IPS-18c (cell line): ENCODE data around the gene FGD3.
"Not testable (repeated sequence)": the region's sequence is repeated elsewhere in the genome, so short reads cannot be mapped to it uniquely, and the experiment has no call there.

Source experiments
- H3K4me3 ChIP-seq: 2 replicates; pipeline ENCODE4 v1.7.0; 2013; ENCODE audit warnings: low read depth, mild to moderate bottlenecking, low read length, moderate library complexity; ENCODE audit not compliant: insufficient read depth
- H3K9me3 ChIP-seq: one replicate; pipeline ENCODE4 v1.6.1; 2013; ENCODE audit warnings: mild to moderate bottlenecking, low read length, moderate library complexity; ENCODE audit not compliant: control insufficient read depth, insufficient read depth

FGD3 gene

DNA sequence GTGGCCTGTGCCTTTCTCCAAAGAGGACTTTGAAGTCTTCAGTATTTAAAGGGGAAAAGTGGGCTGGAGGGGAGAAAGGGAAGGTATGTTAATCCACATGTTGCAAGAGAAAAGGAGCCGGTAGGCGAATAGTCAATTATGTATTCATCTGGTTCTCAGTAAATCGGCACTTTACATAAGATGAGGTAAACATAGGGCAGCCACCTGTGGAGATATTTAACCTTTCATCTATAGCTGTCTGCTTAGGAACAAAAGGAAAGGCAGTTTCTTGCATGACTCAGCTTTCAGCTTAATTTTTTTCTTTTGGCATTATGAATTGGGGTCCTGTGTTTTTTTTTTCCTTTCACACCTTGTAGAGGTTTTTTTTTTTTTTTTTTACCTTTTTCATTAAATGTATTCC, 42.2 kb downstream of the FGD3 start:
- Histone ChIP-seq H3K9me3 (peaks cover 16% of the 10 kb centered on the region), H3K4me3 (no peak overlapping the region)

DNA sequence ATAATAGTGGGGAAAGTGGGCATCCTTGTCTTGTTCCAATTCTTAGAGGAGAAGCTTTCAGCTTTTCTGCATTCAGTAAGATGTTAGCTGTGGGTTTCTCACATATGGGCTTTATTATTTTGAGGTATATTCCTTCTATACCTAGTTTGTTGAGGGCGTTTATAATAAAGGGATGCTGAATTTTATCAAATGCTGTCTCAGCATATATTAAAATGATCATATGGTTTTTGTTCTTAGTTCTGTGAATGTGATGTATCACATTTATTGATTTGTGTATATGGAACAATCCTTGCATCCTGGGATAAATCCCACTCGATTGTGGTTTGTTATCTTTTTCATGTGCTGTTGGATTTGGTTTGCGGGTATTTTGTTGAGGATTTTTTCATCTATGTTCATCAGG, 43.1 kb downstream of the FGD3 start:
- peaks cover 7% of the 10 kb centered on the region for H3K9me3 ChIP-seq
- H3K4me3 ChIP-seq, result no peak overlapping the region

- Histone ChIP-seq H3K4me3 (no peak overlapping the region), H3K9me3 (peaks cover 7% of the 10 kb centered on the region)
These were observed 45.2 kb downstream of the FGD3 start for GRCh38 chr9:92992549-92992948.

- H3K9me3 ChIP-seq, H3K4me3 ChIP-seq: not testable (repeated sequence)
These were observed 51.5 kb downstream of the FGD3 start for GRCh38 chr9:92998871-92999270.

DNA sequence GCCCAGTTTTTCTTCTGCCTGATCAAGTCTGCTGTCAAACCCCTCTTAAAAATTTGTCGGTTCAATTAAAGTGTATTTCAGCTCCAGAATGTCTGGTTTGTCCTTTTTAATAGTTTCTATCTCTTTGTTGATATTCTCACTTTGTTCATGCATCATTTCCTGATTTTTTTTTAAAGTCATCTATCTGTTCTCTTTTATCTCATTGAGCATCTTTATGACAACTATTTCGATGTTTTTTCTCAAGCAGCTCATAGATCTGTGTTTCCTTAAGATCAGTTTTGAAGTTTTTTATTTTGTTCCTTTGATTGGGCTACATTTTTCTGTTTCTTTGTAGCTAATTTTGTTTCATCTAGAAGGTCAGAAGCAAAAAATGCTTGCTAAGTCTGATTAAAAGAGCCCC, 53.7 kb downstream of the FGD3 start:
- Histone ChIP-seq H3K4me3 (no peak overlapping the region), H3K9me3 (peaks cover 2% of the 10 kb centered on the region)

- Histone ChIP-seq H3K9me3 (peaks cover 2% of the 10 kb centered on the region), H3K4me3 (no peak overlapping the region)
These were observed 55.4 kb downstream of the FGD3 start for GRCh38 chr9:93002700-93003099.

GRCh38 chr9:93003552-93004407, 56.5 kb downstream of the FGD3 start:
- Histone ChIP-seq H3K4me3 (no peak overlapping the region), H3K9me3 (peaks cover 2% of the 10 kb centered on the region)

DNA sequence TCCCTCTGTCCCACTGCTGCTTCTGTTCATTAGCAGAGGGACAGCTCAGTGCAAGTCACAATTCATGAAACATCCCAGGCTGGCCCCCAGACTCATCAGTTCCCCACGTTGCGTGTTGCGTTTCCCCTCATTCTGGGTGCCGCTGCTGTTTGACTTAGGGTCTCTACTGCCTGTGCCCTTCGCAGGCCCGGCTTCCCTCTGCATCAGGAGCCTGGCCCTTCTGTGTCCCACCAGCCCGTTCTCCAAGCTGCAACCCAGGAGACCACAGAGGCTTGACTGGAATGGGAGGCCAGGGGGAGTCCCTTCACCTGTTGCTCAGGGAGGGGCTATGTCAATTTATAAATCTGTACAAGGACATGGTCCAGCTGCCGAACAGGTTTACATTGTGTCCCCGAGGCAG, 57.2 kb downstream of the FGD3 start:
- no peak overlapping the region; the same call in 1 of the 2 replicates for H3K4me3 ChIP-seq
- H3K9me3 ChIP-seq, result no peaks in the 10 kb centered on the region

GRCh38 chr9:93005876-93006275, 58.6 kb downstream of the FGD3 start:
- H3K4me3 ChIP-seq, result no peak overlapping the region
- no peaks in the 10 kb centered on the region for H3K9me3 ChIP-seq

DNA sequence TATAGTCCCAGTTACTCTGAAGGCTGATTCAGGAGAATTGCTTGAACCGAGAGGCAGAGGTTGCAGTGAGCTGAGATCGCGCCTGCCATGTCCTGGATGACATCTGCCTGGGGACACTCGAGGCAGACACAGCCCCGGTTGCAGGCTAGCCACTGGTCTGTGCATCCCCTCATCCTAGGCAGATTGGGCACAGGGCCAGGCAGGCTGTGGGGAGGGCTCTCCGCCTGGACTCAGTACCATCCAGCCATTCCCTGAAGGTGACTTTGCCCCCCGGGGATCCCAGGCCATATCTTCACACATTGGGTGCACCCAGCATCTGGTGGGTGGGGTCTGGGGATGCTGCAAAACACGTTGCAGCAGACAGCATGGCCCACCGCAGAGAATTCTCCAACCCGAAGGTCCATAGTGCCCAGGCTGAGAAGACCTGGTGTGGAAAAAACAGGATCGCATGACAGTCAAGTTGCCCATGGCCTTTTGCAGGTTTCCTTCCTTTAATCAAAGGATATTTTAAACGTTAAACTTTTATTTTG, 60.3 kb downstream of the FGD3 start:
- Histone ChIP-seq H3K4me3 (no peak overlapping the region), H3K9me3 (no peaks in the 10 kb centered on the region)

- H3K4me3 ChIP-seq, result no peak overlapping the region
- H3K9me3 ChIP-seq, result no peaks in the 10 kb centered on the region
These were observed 61.1 kb downstream of the FGD3 start for GRCh38 chr9:93008457-93008856.

GRCh38 chr9:93009337-93010015, 62.2 kb downstream of the FGD3 start:
- Histone ChIP-seq H3K9me3 (no peaks in the 10 kb centered on the region), H3K4me3 (no peak overlapping the region)

DNA sequence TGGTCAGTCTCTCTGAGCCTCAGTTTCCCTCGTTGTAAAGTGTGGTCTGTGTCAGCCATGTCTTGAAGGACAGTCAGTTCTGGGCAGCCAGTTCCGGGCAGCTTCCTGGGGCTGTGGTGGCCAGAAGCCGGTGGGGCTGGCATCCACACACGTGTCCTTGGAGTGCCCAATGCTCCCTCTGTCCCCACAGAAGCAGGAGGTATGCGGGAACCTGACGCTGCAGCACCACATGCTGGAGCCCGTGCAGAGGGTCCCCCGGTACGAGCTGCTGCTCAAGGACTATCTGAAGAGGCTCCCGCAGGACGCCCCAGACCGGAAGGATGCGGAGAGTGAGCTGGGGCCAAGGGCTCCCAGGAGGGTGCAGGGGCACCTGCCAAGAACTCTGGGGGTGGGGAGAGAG, 62.7 kb downstream of the FGD3 start:
- no peaks in the 10 kb centered on the region for H3K9me3 ChIP-seq
- no peak overlapping the region for H3K4me3 ChIP-seq

DNA sequence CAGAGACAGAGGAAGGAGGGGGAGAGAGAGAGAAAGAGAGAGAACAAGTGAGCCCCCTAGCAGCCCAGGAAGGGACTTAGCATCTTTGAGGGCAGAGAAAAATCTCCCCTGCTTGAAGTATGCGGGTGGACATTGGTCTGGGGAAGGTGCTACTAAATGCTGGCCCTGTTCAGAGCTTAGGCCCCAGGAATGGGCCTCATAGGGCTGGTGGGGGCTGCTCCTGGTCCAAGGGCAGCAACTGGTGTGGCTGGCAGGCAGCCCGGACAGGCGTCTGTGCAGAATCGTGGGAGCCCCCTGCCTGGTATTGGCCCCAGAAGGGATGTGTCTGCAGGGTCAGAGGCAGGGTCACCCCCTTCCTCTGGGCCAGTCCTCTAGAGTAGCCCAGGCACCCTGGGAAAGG, 63.4 kb downstream of the FGD3 start:
- H3K4me3 ChIP-seq, result no peak overlapping the region

GRCh38 chr9:93011114-93011513, 63.8 kb downstream of the FGD3 start:
- Histone ChIP-seq H3K4me3 (no peak overlapping the region), H3K9me3 (no peaks in the 10 kb centered on the region)

More for the DNA sequence above, 63.4 kb downstream of the FGD3 start:
- H3K9me3 ChIP-seq, result no peaks in the 10 kb centered on the region

DNA sequence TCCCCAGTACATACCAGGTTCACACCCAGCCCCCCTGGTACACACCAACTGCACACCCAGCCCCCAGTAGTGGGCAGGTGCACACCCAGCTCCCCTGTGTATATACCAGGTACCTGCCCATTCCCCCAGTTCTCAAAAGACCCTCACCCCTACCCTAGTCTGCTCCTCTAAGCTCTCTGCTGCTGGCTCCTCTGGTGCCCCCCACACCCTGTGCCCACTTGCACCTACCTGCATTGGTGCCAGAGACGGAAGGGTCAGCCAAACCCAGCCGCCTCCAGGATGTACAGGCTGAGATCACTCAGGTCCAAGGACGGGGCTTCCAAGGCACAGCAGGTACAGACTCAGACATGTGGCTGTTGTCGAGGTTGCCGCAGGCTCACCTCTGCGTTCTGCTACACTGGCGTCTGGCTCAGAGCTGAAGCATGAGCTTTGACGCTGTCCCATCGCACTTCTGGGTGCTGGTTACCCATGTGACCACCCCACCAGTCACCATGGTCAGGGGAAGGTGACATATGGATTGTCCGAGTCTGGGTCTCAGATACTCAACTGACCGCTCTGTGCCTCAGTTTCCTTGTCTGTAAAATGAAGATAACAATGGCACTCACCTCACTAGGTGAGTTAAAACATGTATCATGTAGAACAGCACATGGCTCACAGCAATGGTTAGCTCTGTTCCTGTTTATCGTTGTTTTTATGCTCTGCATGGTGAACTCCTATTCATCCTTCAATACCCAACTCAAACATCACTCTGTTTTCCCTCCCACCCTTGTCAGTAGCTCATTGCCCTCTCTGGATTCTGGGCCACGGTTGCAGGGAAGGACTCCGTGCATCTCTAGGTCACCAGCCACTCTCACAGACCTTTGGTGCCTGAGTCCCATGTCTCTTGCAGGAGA, 65.9 kb downstream of the FGD3 start:
- H3K9me3 ChIP-seq, result no peaks in the 10 kb centered on the region
- no peak overlapping the region for H3K4me3 ChIP-seq

DNA sequence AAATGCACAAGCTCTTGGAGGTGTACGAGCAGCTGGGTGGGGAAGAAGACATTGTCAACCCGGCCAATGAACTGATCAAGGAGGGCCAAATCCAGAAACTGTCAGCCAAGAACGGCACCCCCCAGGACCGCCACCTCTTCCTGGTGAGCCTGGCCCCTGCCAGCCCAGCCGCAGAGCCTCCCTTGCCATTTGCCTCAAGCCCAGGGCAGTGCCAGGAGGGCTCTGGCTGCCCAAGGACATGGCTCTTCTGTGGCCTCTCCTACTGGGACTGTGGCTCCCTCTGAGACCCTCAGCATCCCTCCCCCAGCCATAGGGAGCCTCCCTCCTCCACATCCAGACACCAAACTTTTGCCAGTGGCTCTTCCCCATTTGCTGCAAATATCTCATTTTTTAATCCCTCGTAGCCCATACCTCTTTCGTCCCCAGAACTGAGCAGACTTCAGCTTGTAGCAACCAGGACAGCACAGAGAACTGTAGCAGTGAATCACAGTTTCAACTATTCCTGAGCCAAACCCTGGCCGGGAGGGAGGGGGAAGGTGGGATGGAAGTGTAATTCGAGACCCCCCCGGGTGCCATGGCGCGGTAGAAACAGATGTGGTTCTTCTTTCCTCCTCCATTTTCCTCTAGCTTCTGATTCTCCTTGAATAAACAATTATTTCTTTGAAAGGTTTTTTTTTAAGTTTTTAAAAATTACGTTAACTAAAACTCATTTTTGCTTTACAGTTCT, 66.7 kb downstream of the FGD3 start:
- Histone ChIP-seq H3K4me3 (no peak overlapping the region), H3K9me3 (no peaks in the 10 kb centered on the region)
